Testis (tissue), 3 donors: ENCODE measurements around the gene SPOCD1. TPM values are rescaled to one million over a fixed set of nuclear protein-coding genes. Genes with fewer than 3 reads are reported as not detected.
A peak's percentile ranks its signal among the peaks of the same experiment; 100 is the strongest.

ENCODE experiments used
- DNase-seq: peaks from one replicate; pipeline ENCODE4 v3.0.0-alpha.2; 2019
- H3K27ac ChIP-seq, 2 donors: fragments of 200-600 bp; sonication (generic); one replicate each; pipeline ENCODE4 v1.5.1; 2019
- H3K27me3 ChIP-seq: fragments of 200-600 bp; sonication (generic); one replicate; pipeline ENCODE4 v1.5.1; 2019
- H3K36me3 ChIP-seq: fragments of 200-600 bp; sonication (generic); one replicate; pipeline ENCODE4 v1.5.1; 2017; ENCODE audit warnings: low read depth; ENCODE audit errors: missing control alignments
- H3K4me1 ChIP-seq: fragments of 200-600 bp; sonication (generic); one replicate; pipeline ENCODE4 v1.5.1; 2019
- H3K4me3 ChIP-seq, 2 donors: fragments of 200-600 bp; sonication (generic); one replicate each; pipeline ENCODE4 v1.5.1; 2017 to 2019
- H3K9me3 ChIP-seq: fragments of 200-600 bp; sonication (generic); one replicate; pipeline ENCODE4 v1.5.1; 2017
- CTCF ChIP-seq, 3 experiments: fragments of 450-650 bp in 2 of 3; fragments of 200-600 bp in 1 of 3; sonication (generic) in 1 of 3; IDR thresholded peaks; one replicate each; pipeline ENCODE4 v1.5.1; 2016 to 2019; ENCODE audit warnings: antibody characterized with exemption in 3 of 3, mild to moderate bottlenecking in 2 of 3, moderate library complexity in 1 of 3
- POLR2A ChIP-seq: fragments of 450-650 bp; IDR thresholded peaks from one replicate; pipeline ENCODE4 v1.6.1; 2017; ENCODE audit warnings: antibody characterized with exemption, mild to moderate bottlenecking, moderate library complexity
- WGBS, 2 donors: methylation state at CpG; one replicate each; pipeline ENCODE4 v1.1.5; 2018; 5-methylcytosine and 5-hydroxymethylcytosine counted together
- intact Hi-C: fragments of 100-400 bp; cut with DNase I; formaldehyde crosslinking; loops from one replicate; pipeline ENCODE4 v1.15.1; 2023; ENCODE audit warnings: low total_unique reads
- polyA plus RNA-seq: library from polyadenylated mRNA; stranded (reverse); fragments of 350-450 nt; fragmentation: Illumina TruSeq; extraction: RNeasy Lipid Tissue Mini Kit (QIAGEN cat#74804); gene quantifications from one replicate; pipeline ENCODE4 v1.2.3, GENCODE V29; 2014; ENCODE audit warnings: low read depth, low replicate concordance; ENCODE audit not compliant: insufficient read depth
- total RNA-seq, 2 donors: library from RNA; depleted of rRNA; stranded (reverse); fragments of >200 nt; gene quantifications; one replicate each; pipeline ENCODE4 v1.2.3, GENCODE V29; 2016

SPOCD1 gene
- total and polyA plus RNA-seq, 3 donors from 2014 or later = 22.0 to 36.0 (median 32.0) TPM

- no peaks in the 10 kb centered on the region for H3K36me3 ChIP-seq
- peaks cover 13% of the 10 kb centered on the region for H3K4me1 ChIP-seq
- no peak for TF ChIP-seq POLR2A
- TF ChIP-seq CTCF (IDR thresholded peaks at IDR 0.05) = no peak
- no peaks in the 10 kb centered on the region for H3K9me3 ChIP-seq
- H3K27me3 ChIP-seq = no peaks in the 10 kb centered on the region
- no peak overlapping the region for H3K27ac ChIP-seq
- intact Hi-C loops = no loop called here
- WGBS, 2 donors = 3 to 6% methylated on average over 30 to 50 of the region's 68 CpGs
- H3K4me3 ChIP-seq = peak overlapping the region; percentile 9 to 32
- DNase-seq = no peak
These were observed 43.7 kb downstream of the SPOCD1 start for GRCh38 chr1:31771891-31772668.

GRCh38 chr1:31769720-31770390 lies 46.0 kb downstream of the SPOCD1 start:
- H3K27me3 ChIP-seq = no peaks in the 10 kb centered on the region
- no peak overlapping the region for H3K4me3 ChIP-seq
- H3K4me1 ChIP-seq = peaks cover 14% of the 10 kb centered on the region
- DNase-seq = no peak
- H3K9me3 ChIP-seq = no peaks in the 10 kb centered on the region
- WGBS, 2 donors = 65 to 67% methylated on average over 7 to 10 of the region's 12 CpGs
- no peak overlapping the region for H3K27ac ChIP-seq
- intact Hi-C loops = no loop called here
- H3K36me3 ChIP-seq = no peaks in the 10 kb centered on the region
- TF ChIP-seq POLR2A (no peak), CTCF (IDR thresholded peaks at IDR 0.05) (no peak)

- no peak overlapping the region for H3K27ac ChIP-seq
- H3K27me3 ChIP-seq = no peaks in the 10 kb centered on the region
- no peak for DNase-seq
- intact Hi-C loops = no loop called here
- WGBS, 2 donors = 54 to 57% methylated on average over 5 of the region's 5 CpGs
- peaks cover 19% of the 10 kb centered on the region for H3K4me1 ChIP-seq
- no peak for TF ChIP-seq POLR2A
- TF ChIP-seq CTCF (IDR thresholded peaks at IDR 0.05) = no peak
- H3K36me3 ChIP-seq = no peaks in the 10 kb centered on the region
- no peak overlapping the region for H3K4me3 ChIP-seq
- H3K9me3 ChIP-seq = no peaks in the 10 kb centered on the region
These were observed 46.7 kb downstream of the SPOCD1 start for GRCh38 chr1:31768939-31769704.

- Histone ChIP-seq H3K4me3 (no peak overlapping the region), H3K9me3 (no peaks in the 10 kb centered on the region), H3K27me3 (no peaks in the 10 kb centered on the region), H3K36me3 (no peaks in the 10 kb centered on the region), H3K27ac (no peak overlapping the region), H3K4me1 (peaks cover 21% of the 10 kb centered on the region)
- TF ChIP-seq CTCF (IDR thresholded peaks at IDR 0.05) (no peak), POLR2A (no peak)
- 69 to 77% methylated on average over 2 of the region's 2 CpGs for WGBS, 2 donors
- intact Hi-C loops = no loop called here
- DNase-seq = no peak
These were observed 47.4 kb downstream of the SPOCD1 start for GRCh38 chr1:31768407-31768907.
